Astrocyte (in vitro differentiated cells and primary cell): Measurements from ENCODE around the gene DOCK10. TPM values are rescaled to one million over a fixed set of nuclear protein-coding genes. Genes with fewer than 3 reads are reported as not detected.

Experiments used
- DNase-seq: peaks from one replicate; pipeline ENCODE4 v3.0.0-alpha.2; 2010; ENCODE audit warnings: low read depth
- FAIRE-seq: peaks from 2 replicates; lab custom pipeline; 2011; peaks lifted over from hg19 to GRCh38; lab: Jason Lieb, UNC
- H2AFZ ChIP-seq: 2 replicates; pipeline ENCODE4 v1.6.0; 2012; ENCODE audit warnings: low read depth, low read length, inconsistent platforms
- H3K27ac ChIP-seq: 2 replicates; pipeline ENCODE4 v1.5.1; 2011; ENCODE audit warnings: low read depth, low read length, inconsistent platforms
- H3K27me3 ChIP-seq: 2 replicates; pipeline ENCODE4 v1.6.0; 2011; ENCODE audit warnings: low read length, inconsistent platforms; ENCODE audit not compliant: insufficient read depth
- H3K36me3 ChIP-seq: 2 replicates; pipeline ENCODE4 v1.5.1; 2011; ENCODE audit warnings: low read length, inconsistent platforms; ENCODE audit not compliant: insufficient read depth
- H3K4me1 ChIP-seq: 2 replicates; pipeline ENCODE4 v1.5.1; 2011; ENCODE audit warnings: low read length, inconsistent platforms; ENCODE audit not compliant: insufficient read depth
- H3K4me2 ChIP-seq: 2 replicates; pipeline ENCODE4 v1.6.0; 2012; ENCODE audit warnings: low read length, inconsistent platforms
- H3K4me3 ChIP-seq: 2 replicates; pipeline ENCODE4 v1.5.1; 2011; ENCODE audit warnings: low read depth, mild to moderate bottlenecking, low read length, inconsistent platforms; ENCODE audit not compliant: insufficient read depth
- H3K79me2 ChIP-seq: 2 replicates; pipeline ENCODE4 v1.6.0; 2012; ENCODE audit warnings: mild to moderate bottlenecking, low read length, inconsistent platforms; ENCODE audit not compliant: insufficient read depth
- H3K9ac ChIP-seq: 2 replicates; pipeline ENCODE4 v1.6.0; 2012; ENCODE audit warnings: mild to moderate bottlenecking, low read length, inconsistent platforms
- H3K9me3 ChIP-seq: 2 replicates; pipeline ENCODE4 v1.5.1; 2012; ENCODE audit warnings: low read depth, mild to moderate bottlenecking, low read length, inconsistent platforms; ENCODE audit not compliant: insufficient read depth
- H4K20me1 ChIP-seq: 2 replicates; pipeline ENCODE4 v1.6.0; 2012; ENCODE audit warnings: low read length, inconsistent platforms; ENCODE audit not compliant: insufficient read depth
- H3K27ac Mint-ChIP-seq: one replicate; pipeline ENCODE4 v1.8.0; 2021; ENCODE audit warnings: mild to moderate bottlenecking, mixed read lengths; ENCODE audit not compliant: unreplicated experiment
- H3K27me3 Mint-ChIP-seq: one replicate; pipeline ENCODE4 v1.8.0; 2021; ENCODE audit warnings: low read depth, mixed read lengths; ENCODE audit not compliant: unreplicated experiment
- H3K36me3 Mint-ChIP-seq: one replicate; pipeline ENCODE4 v1.8.0; 2021; ENCODE audit warnings: low read depth, mixed read lengths; ENCODE audit not compliant: unreplicated experiment
- H3K4me1 Mint-ChIP-seq: one replicate; pipeline ENCODE4 v1.8.0; 2021; ENCODE audit warnings: low read depth, mixed read lengths; ENCODE audit not compliant: unreplicated experiment
- H3K4me3 Mint-ChIP-seq: one replicate; pipeline ENCODE4 v1.8.0; 2021; ENCODE audit warnings: mild to moderate bottlenecking, moderate library complexity, mixed read lengths; ENCODE audit not compliant: unreplicated experiment
- H3K9me3 Mint-ChIP-seq: one replicate; pipeline ENCODE4 v1.8.0; 2021; ENCODE audit warnings: mild to moderate bottlenecking, mixed read lengths; ENCODE audit not compliant: unreplicated experiment
- EZH2 ChIP-seq: IDR thresholded peaks from 2 replicates; pipeline ENCODE4 v1.6.1; 2012; ENCODE audit warnings: mild to moderate bottlenecking, low read length, inconsistent platforms; ENCODE audit not compliant: insufficient read depth
- total RNA-seq: library from RNA; stranded (reverse); gene quantifications from 2 replicates; pipeline ENCODE4 v1.2.1, GENCODE V29; 2021
- TF ChIP-seq, protein P1 (sequence below): IDR thresholded peaks from 2 replicates; pipeline ENCODE4 v1.5.1; 2011; ENCODE audit warnings: low read depth, mild to moderate bottlenecking, inconsistent platforms, low read length, moderate library complexity; ENCODE audit not compliant: insufficient read depth

The DOCK10 gene
- total RNA-seq, 1 donor from 2014 or later: 7.7 TPM

DNA sequence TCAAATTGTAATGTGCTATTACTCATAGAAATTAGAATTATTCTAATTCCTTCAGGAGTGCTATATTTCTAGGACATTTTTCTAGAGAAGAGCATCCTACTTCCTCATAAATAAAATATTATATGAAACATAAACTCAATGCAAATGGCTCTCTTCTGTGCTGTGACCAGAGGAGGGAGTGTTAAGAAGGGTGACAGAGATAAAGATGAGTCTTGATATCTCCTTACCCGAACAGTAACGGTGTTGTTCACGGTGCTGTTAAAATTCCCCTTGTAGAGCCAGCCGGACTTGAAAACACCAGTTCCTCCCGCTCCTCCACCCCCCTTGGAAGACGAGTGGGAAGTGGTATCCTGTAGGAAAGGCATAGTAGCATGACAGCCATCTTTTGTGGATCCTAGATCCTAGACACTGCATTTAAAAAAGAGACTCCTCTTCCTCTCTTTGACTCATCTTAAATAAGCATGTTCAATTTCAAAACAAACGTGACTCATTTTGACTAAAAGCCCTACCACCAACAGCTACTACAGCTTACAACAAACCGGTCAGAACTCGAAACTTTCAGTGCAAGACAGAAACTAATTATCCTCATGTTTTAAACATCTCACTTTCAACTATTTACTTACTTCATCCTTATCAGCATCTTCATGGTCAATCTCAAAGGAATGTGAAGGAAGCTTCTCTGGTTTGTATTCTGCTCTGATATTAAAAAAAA is 156.3 kb downstream of the DOCK10 start:
- H4K20me1 ChIP-seq: no peaks in the 10 kb centered on the region
- H3K4me2 ChIP-seq: peak overlapping the region; percentile 51
- no peaks in the 10 kb centered on the region for H3K79me2 ChIP-seq
- H3K4me3 ChIP-seq: no peak overlapping the region
- DNase-seq: peak; percentile 80
- peaks cover 29% of the 10 kb centered on the region for H3K4me1 ChIP-seq
- no peaks in the 10 kb centered on the region for H3K9me3 ChIP-seq
- Mint-ChIP-seq H3K36me3 (no peaks in the 10 kb centered on the region), H3K4me1 (peaks cover 20% of the 10 kb centered on the region), H3K4me3 (no peak overlapping the region), H3K27ac (peak overlapping the region; percentile 23), H3K9me3 (no peaks in the 10 kb centered on the region), H3K27me3 (no peaks in the 10 kb centered on the region)
- TF ChIP-seq, protein P1, sequence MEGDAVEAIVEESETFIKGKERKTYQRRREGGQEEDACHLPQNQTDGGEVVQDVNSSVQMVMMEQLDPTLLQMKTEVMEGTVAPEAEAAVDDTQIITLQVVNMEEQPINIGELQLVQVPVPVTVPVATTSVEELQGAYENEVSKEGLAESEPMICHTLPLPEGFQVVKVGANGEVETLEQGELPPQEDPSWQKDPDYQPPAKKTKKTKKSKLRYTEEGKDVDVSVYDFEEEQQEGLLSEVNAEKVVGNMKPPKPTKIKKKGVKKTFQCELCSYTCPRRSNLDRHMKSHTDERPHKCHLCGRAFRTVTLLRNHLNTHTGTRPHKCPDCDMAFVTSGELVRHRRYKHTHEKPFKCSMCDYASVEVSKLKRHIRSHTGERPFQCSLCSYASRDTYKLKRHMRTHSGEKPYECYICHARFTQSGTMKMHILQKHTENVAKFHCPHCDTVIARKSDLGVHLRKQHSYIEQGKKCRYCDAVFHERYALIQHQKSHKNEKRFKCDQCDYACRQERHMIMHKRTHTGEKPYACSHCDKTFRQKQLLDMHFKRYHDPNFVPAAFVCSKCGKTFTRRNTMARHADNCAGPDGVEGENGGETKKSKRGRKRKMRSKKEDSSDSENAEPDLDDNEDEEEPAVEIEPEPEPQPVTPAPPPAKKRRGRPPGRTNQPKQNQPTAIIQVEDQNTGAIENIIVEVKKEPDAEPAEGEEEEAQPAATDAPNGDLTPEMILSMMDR: no peak
- no peak for TF ChIP-seq EZH2
- no peak overlapping the region for H2AFZ ChIP-seq
- peak overlapping the region; percentile 10 for H3K9ac ChIP-seq
- H3K36me3 ChIP-seq: peaks cover 2% of the 10 kb centered on the region
- no peaks in the 10 kb centered on the region for H3K27me3 ChIP-seq
- FAIRE-seq: peak; percentile 96
- peak overlapping the region; percentile 72 for H3K27ac ChIP-seq

DNA sequence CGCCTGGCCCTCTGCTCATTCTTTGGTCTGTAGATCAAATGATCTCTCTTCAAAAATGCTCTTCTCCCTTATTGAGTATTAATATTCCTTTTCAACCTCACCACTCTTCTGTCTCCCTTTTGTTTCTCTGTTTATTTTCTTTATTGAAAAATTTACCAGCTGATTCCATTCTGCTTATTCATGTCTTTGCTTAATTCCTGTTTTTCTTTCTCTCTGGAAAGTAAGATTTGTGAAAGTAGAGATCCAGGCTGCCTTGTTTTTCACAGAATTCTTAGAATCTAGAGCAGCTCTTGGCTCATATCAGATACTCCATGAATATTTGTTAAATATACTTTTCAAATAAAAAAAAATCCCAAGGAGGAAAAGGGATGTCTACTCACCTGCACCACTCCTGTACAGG is 157.0 kb downstream of the DOCK10 start:
- no peak overlapping the region for H3K4me3 Mint-ChIP-seq

More for the DNA sequence above, 157.0 kb downstream of the DOCK10 start:
- TF ChIP-seq, protein P1: no peak
- no peak for TF ChIP-seq EZH2
- H3K9ac ChIP-seq: no peak overlapping the region
- DNase-seq: no peak
- Mint-ChIP-seq H3K36me3 (no peaks in the 10 kb centered on the region), H3K9me3 (no peaks in the 10 kb centered on the region), H3K27ac (no peak overlapping the region), H3K27me3 (no peaks in the 10 kb centered on the region), H3K4me1 (peaks cover 17% of the 10 kb centered on the region)
- H3K9me3 ChIP-seq: no peaks in the 10 kb centered on the region
- H3K4me2 ChIP-seq: no peak overlapping the region
- H3K27ac ChIP-seq: peak overlapping the region; percentile 6
- no peaks in the 10 kb centered on the region for H4K20me1 ChIP-seq
- no peaks in the 10 kb centered on the region for H3K27me3 ChIP-seq
- no peak overlapping the region for H2AFZ ChIP-seq
- no peaks in the 10 kb centered on the region for H3K79me2 ChIP-seq
- no peak overlapping the region for H3K4me3 ChIP-seq
- no peak for FAIRE-seq
- peaks cover 29% of the 10 kb centered on the region for H3K4me1 ChIP-seq
- peaks cover 8% of the 10 kb centered on the region for H3K36me3 ChIP-seq
